IMR-90 (cell line): ENCODE measurements around the gene UEVLD. TPM values are rescaled to one million over a fixed set of nuclear protein-coding genes. Genes with fewer than 3 reads are reported as not detected.

ENCODE experiments used
- ATAC-seq: fragments of 200-7000 bp; cut with Tn5 transposase; 2 replicates; pipeline ENCODE4 v1.9.1; 2020; ENCODE audit warnings: low read depth, mild to moderate bottlenecking, moderate library complexity
- BruUV-seq: library from RNA; stranded (reverse); fragments of 400-500 nt; replicated peaks from 2 replicates; lab custom pipeline; 2021; lab: Mats Ljungman, UMichigan
- CTCF ChIA-PET: fragments of 300-600 bp; formaldehyde crosslinking; extraction: SDS; loops from one replicate; lab custom pipeline; 2021; ENCODE audit warnings: antibody characterized with exemption; lab: Yijun Ruan, JAX
- POLR2A ChIA-PET: fragments of 300-600 bp; sonication (Branson Sonifier 250); formaldehyde crosslinking; loops from one replicate; lab custom pipeline; 2022; ENCODE audit warnings: antibody characterized with exemption; ENCODE audit not compliant: unreplicated experiment; lab: Charles Lee
- DNase-seq: peaks from one replicate; pipeline ENCODE4 v3.0.0; 2013
- H2AFZ ChIP-seq: replicated peaks from 2 replicates; pipeline ENCODE3; 2013; ENCODE audit warnings: low read length, mild to moderate bottlenecking; ENCODE audit not compliant: poor library complexity
- H2AK5ac ChIP-seq: 2 replicates; pipeline ENCODE4 v1.6.1; 2013; ENCODE audit warnings: low read depth, low read length, inconsistent platforms
- H2AK9ac ChIP-seq: replicated peaks from 2 replicates; pipeline ENCODE3; 2013; ENCODE audit warnings: mild to moderate bottlenecking, low read depth, low read length, moderate library complexity; ENCODE audit not compliant: poor library complexity
- H2BK120ac ChIP-seq: 2 replicates; pipeline ENCODE4 v1.6.1; 2013; ENCODE audit warnings: low read depth, low read length, inconsistent platforms
- H2BK15ac ChIP-seq: 3 replicates; pipeline ENCODE4 v1.6.1; 2013; ENCODE audit warnings: low read depth, low read length, inconsistent platforms
- H2BK20ac ChIP-seq: 2 replicates; pipeline ENCODE4 v1.6.1; 2013; ENCODE audit warnings: low read depth, mild to moderate bottlenecking, inconsistent platforms, low read length, moderate library complexity
- H2BK5ac ChIP-seq: 2 replicates; pipeline ENCODE4 v1.6.1; 2013; ENCODE audit warnings: mild to moderate bottlenecking, low read depth, low read length, inconsistent platforms; ENCODE audit not compliant: poor library complexity, severe bottlenecking
- H3K14ac ChIP-seq: replicated peaks from 2 replicates; pipeline ENCODE4 v1.6.1; 2013; ENCODE audit warnings: low read depth, low read length, inconsistent platforms
- H3K18ac ChIP-seq: 2 replicates; pipeline ENCODE4 v1.6.1; 2013; ENCODE audit warnings: low read depth, low read length, control low read depth
- H3K23ac ChIP-seq: 2 replicates; pipeline ENCODE4 v1.6.1; 2013; ENCODE audit warnings: low read depth, low read length, inconsistent platforms
- H3K27ac ChIP-seq: 2 replicates; pipeline ENCODE4 v1.5.1; 2013; ENCODE audit warnings: mild to moderate bottlenecking, control low read depth, low read length; ENCODE audit not compliant: insufficient read depth
- H3K27me3 ChIP-seq: 2 replicates; pipeline ENCODE4 v1.6.1; 2013; ENCODE audit warnings: low read length; ENCODE audit not compliant: control insufficient read depth, insufficient read depth
- H3K36me3 ChIP-seq: 2 replicates; pipeline ENCODE4 v1.6.1; 2013; ENCODE audit warnings: low read length, mixed read lengths; ENCODE audit not compliant: control insufficient read depth, insufficient read depth
- H3K4ac ChIP-seq: 2 replicates; pipeline ENCODE4 v1.6.1; 2013; ENCODE audit warnings: low read depth, low read length, inconsistent platforms
- H3K4me1 ChIP-seq: 2 replicates; pipeline ENCODE4 v1.6.1; 2013; ENCODE audit warnings: low read length, mixed read lengths; ENCODE audit not compliant: control insufficient read depth, insufficient read depth
- H3K4me2 ChIP-seq: 2 replicates; pipeline ENCODE4 v1.6.1; 2013; ENCODE audit warnings: low read depth, mild to moderate bottlenecking, control low read depth, low read length, moderate library complexity
- H3K4me3 ChIP-seq: 2 replicates; pipeline ENCODE4 v1.5.1; 2013; ENCODE audit warnings: low read depth, mild to moderate bottlenecking, control low read depth, low read length, moderate library complexity; ENCODE audit not compliant: insufficient read depth
- H3K56ac ChIP-seq: 2 replicates; pipeline ENCODE4 v1.6.1; 2013; ENCODE audit warnings: low read length, inconsistent platforms; ENCODE audit not compliant: insufficient read depth; ENCODE audit errors: extremely low read depth
- H3K79me1 ChIP-seq, 2 experiments: 2 replicates each; pipeline ENCODE4 v1.6.1; 2013; ENCODE audit warnings: low read length in 2 of 2, inconsistent platforms in 1 of 2, low read depth in 1 of 2
- H3K9ac ChIP-seq: 2 replicates; pipeline ENCODE4 v1.6.1; 2013; ENCODE audit warnings: low read depth, low read length, control low read depth
- H3K9me1 ChIP-seq: 2 replicates; pipeline ENCODE4 v1.6.1; 2013; ENCODE audit warnings: low read length, inconsistent platforms; ENCODE audit not compliant: insufficient read depth
- H3K9me3 ChIP-seq: 2 replicates; pipeline ENCODE4 v1.6.1; 2013; ENCODE audit warnings: low read length; ENCODE audit not compliant: control insufficient read depth, insufficient read depth
- H4K20me1 ChIP-seq: 2 replicates; pipeline ENCODE4 v1.6.1; 2013; ENCODE audit warnings: low read length, inconsistent platforms; ENCODE audit not compliant: insufficient read depth
- H4K5ac ChIP-seq: 2 replicates; pipeline ENCODE4 v1.6.1; 2013; ENCODE audit warnings: mild to moderate bottlenecking, low read depth, low read length, control low read depth
- H4K8ac ChIP-seq, 2 experiments: 2 replicates each; pipeline ENCODE4 v1.6.1; 2013; ENCODE audit warnings: low read depth in 2 of 2, low read length in 2 of 2, control low read depth in 1 of 2, inconsistent platforms in 1 of 2
- H4K91ac ChIP-seq: 2 replicates; pipeline ENCODE4 v1.6.1; 2013; ENCODE audit warnings: low read depth, low read length, inconsistent platforms; ENCODE audit not compliant: insufficient read depth
- CHD1 ChIP-seq: IDR thresholded peaks from 2 replicates; pipeline ENCODE4 v1.6.1; 2012; ENCODE audit warnings: low read depth, low read length, improper control_type of control experiment
- MAZ ChIP-seq: IDR thresholded peaks from 2 replicates; pipeline ENCODE4 v1.6.1; 2012; ENCODE audit warnings: low read depth, mild to moderate bottlenecking, low read length, improper control_type of control experiment, moderate library complexity, borderline replicate concordance
- WGBS, 2 experiments: methylation state at CpG; one replicate each; pipeline versions ENCODE4 v1.1.5 to v1.1.7; 2013; ENCODE audit warnings: missing lambda C conversion rate in 2 of 2; ENCODE audit not compliant: insufficient read length in 1 of 2; ENCODE audit errors: extremely low coverage in 2 of 2; 5-methylcytosine and 5-hydroxymethylcytosine counted together
- dilution Hi-C: fragments of 300-500 bp; cut with HindIII; formaldehyde crosslinking; loops from one replicate; pipeline ENCODE4 v1.14.3; 2018; ENCODE audit warnings: low sequenced_read_pairs; ENCODE audit not compliant: unreplicated experiment
- in situ Hi-C: fragments of 300-500 bp; cut with MboI; formaldehyde crosslinking; loops from 3 replicates; pipeline ENCODE4 v1.14.3; 2019; ENCODE audit warnings: low sequenced_read_pairs, inconsistent platforms, mixed read lengths
- intact Hi-C: fragments of 100-400 bp; cut with micrococcal nuclease; formaldehyde crosslinking; loops from 2 replicates; pipeline ENCODE4 v1.10.0; 2022
- polyA plus RNA-seq, 3 experiments: library from polyadenylated mRNA; depleted of rRNA; stranded (reverse); fragments of >200 nt; gene quantifications; 2 replicates each; pipeline ENCODE4 v1.2.3, GENCODE V29; 2012; ENCODE audit warnings: low replicate concordance in 1 of 3
- total RNA-seq: library from RNA; depleted of rRNA; stranded (reverse); fragments of >200 nt; gene quantifications from 2 replicates; pipeline ENCODE4 v1.2.3, GENCODE V29; 2012
- TF ChIP-seq, protein P1 (sequence below): fragments of 150-350 bp; IDR thresholded peaks from 2 replicates; pipeline ENCODE4 v1.6.1; 2016; ENCODE audit warnings: low read depth, mild to moderate bottlenecking, low read length, moderate library complexity, borderline replicate concordance
- TF ChIP-seq, protein P2 (sequence below): fragments of 150-350 bp; IDR thresholded peaks from 2 replicates; pipeline ENCODE4 v1.6.1; 2017; ENCODE audit warnings: mild to moderate bottlenecking, antibody characterized with exemption, low read length, low read depth

Gene UEVLD
- total and polyA plus RNA-seq, 2 of the 4 experiments (the other 2 are of a cell fraction): 13.8 to 29.2 TPM

DNA sequence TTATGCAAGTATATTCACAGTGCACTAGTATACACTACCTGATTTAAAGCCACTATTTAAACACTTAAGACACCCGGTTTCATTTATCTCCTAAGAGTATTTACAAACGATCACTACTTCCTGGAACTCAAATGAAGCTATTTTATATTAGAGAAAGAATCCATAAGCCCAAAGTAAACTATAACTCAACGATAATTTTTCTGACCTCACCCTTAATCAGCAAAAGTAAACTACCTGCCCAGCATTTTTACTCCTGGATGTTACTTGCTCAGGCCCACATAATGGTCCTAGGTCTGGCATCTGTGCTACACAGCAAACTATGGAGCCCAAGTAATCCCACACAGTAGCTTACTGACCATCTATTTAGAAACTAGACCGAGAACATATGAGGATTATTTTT, 95.2 kb downstream of the UEVLD start:
- BruUV-seq: no TSS peak
- ATAC-seq: no peak
- no peak overlapping the region for H4K5ac ChIP-seq
- no peak for TF ChIP-seq CHD1
- TF ChIP-seq, protein P1, sequence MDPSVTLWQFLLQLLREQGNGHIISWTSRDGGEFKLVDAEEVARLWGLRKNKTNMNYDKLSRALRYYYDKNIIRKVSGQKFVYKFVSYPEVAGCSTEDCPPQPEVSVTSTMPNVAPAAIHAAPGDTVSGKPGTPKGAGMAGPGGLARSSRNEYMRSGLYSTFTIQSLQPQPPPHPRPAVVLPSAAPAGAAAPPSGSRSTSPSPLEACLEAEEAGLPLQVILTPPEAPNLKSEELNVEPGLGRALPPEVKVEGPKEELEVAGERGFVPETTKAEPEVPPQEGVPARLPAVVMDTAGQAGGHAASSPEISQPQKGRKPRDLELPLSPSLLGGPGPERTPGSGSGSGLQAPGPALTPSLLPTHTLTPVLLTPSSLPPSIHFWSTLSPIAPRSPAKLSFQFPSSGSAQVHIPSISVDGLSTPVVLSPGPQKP: no peak
- TF ChIP-seq MAZ: no peak
- TF ChIP-seq, protein P2, sequence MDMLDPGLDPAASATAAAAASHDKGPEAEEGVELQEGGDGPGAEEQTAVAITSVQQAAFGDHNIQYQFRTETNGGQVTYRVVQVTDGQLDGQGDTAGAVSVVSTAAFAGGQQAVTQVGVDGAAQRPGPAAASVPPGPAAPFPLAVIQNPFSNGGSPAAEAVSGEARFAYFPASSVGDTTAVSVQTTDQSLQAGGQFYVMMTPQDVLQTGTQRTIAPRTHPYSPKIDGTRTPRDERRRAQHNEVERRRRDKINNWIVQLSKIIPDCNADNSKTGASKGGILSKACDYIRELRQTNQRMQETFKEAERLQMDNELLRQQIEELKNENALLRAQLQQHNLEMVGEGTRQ: no peak
- 67% methylated on average over 1 of the region's 4 CpGs; no CpG with 5 or more reads in 1 of the 2 experiments for WGBS, 2 experiments
- in situ Hi-C loops: no loop called here
- H2AK5ac ChIP-seq: no peak overlapping the region
- H3K79me1 ChIP-seq: peaks cover 9% of the 10 kb centered on the region in 2 experiments
- H3K27me3 ChIP-seq: no peaks in the 10 kb centered on the region
- H2AFZ ChIP-seq: no peak overlapping the region
- H3K56ac ChIP-seq: no peak overlapping the region
- no peak overlapping the region for H3K4me3 ChIP-seq
- H2BK5ac ChIP-seq: no peak overlapping the region
- H2BK20ac ChIP-seq: no peak overlapping the region
- ChIA-PET POLR2A (no interaction called here), CTCF (no interaction called here)
- no peaks in the 10 kb centered on the region; the same call in 1 of the 2 replicates for H3K9me1 ChIP-seq
- no peak overlapping the region for H3K4ac ChIP-seq
- no peak overlapping the region for H4K91ac ChIP-seq
- H3K27ac ChIP-seq: no peak overlapping the region
- no peak overlapping the region for H3K23ac ChIP-seq
- no peak overlapping the region for H3K18ac ChIP-seq
- no peaks in the 10 kb centered on the region for H3K9me3 ChIP-seq
- dilution Hi-C loops: no loop called here
- H3K9ac ChIP-seq: no peak overlapping the region
- H2BK120ac ChIP-seq: no peak overlapping the region
- intact Hi-C loops: no loop called here
- H3K4me2 ChIP-seq: no peak overlapping the region
- H4K20me1 ChIP-seq: no peaks in the 10 kb centered on the region; the same call in 1 of the 2 replicates
- peaks cover 23% of the 10 kb centered on the region for H3K36me3 ChIP-seq
- no peak for DNase-seq
- H4K8ac ChIP-seq: no peak overlapping the region
- H2BK15ac ChIP-seq: no peak overlapping the region
- H2AK9ac ChIP-seq: no peak overlapping the region
- peaks cover 2% of the 10 kb centered on the region; the same call in 1 of the 2 replicates for H3K4me1 ChIP-seq
- H3K14ac ChIP-seq: no peak overlapping the region
